Measurements from ENCODE around the gene MAG.
"Not testable (repeated sequence)": the region's sequence is repeated elsewhere in the genome, so short reads cannot be mapped to it uniquely, and the experiment has no call there.

MAG gene

GRCh38 chr19:35286101-35286500 is 5.9 kb upstream of the MAG start:
- CTCF ChIA-PET, result interaction anchor here (3.7 kb wide), 1 partner anchor 11 kb away, joined by 17 read pairs; no protein-coding TSS in a partner anchor
- POLR2A ChIA-PET, result interaction anchor here (0.7 to 4.7 kb wide), 2 partner anchors 17 to 199 kb away, joined by 3 to 17 read pairs; partner anchors contain the start of gene USF2

DNA sequence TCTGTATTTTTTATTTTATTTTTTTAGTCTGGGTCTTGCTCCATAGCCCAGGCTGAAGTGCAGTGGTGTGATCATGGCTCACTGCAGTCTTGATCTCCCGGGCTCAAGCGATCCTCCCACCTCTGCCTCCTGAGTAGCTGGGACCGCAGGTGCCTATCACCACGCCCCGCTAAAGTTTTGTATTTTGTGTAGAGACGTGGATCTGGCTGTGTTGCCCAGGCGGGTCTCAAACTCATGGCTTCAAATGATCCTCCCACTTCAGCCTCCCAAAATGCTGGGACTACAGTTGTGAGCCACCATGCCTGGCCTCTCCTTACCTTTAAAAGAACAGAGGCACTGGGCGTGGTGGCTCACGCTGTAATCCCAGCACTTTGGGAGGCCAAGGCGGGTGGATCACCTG is 4.2 kb upstream of the MAG start:
- no peak for TF ChIP-seq ZNF391 (tag by site-specific recombination; IDR thresholded peaks at IDR 0.05; ENCODE audit: borderline replicate concordance, low read depth)
- TF ChIP-seq ZNF121 (tag by site-specific recombination; IDR thresholded peaks at IDR 0.05), result peak; percentile 72; the same call in 1 of the 2 replicates
- peaks cover 8% of the 10 kb centered on the region for H3K4me1 ChIP-seq (ENCODE audit: control insufficient read depth, insufficient read depth, low read length)
- ChIA-PET POLR2A (interaction anchor here (4.7 kb wide), 1 partner anchor 19 kb away, joined by 17 read pairs; the partner anchor contains the start of gene USF2), CTCF (interaction anchor here (0.5 to 3.7 kb wide), 11 partner anchors 13 to 1288 kb away, joined by 3 to 17 read pairs (median 3); no protein-coding TSS in a partner anchor)
- no peaks in the 10 kb centered on the region for H3K36me3 ChIP-seq (ENCODE audit: control insufficient read depth in 2 of 2, insufficient read depth in 1 of 2, low read length in 2 of 2)
- no peaks in the 10 kb centered on the region for H3K9me3 ChIP-seq (ENCODE audit: control insufficient read depth, insufficient read depth, low read depth, low read length)
- no peak overlapping the region for H3K27ac ChIP-seq (ENCODE audit: extremely low read depth, low read depth, low read length)
- no peak overlapping the region for H3K4me3 ChIP-seq (ENCODE audit: low read depth, low read length)

More at GRCh38 chr19:35286101-35286500, 5.9 kb upstream of the MAG start:
- not testable (repeated sequence) for H3K4me1 ChIP-seq (ENCODE audit: control insufficient read depth, insufficient read depth, low read length); H3K9me3 ChIP-seq (ENCODE audit: control insufficient read depth, insufficient read depth, low read depth, low read length); H3K27ac ChIP-seq (ENCODE audit: extremely low read depth, low read depth, low read length); H3K36me3 ChIP-seq (ENCODE audit: control insufficient read depth in 2 of 2, insufficient read depth in 1 of 2, low read length in 2 of 2); H3K4me3 ChIP-seq (ENCODE audit: low read depth, low read length)
- TF ChIP-seq KLF17 (tag by site-specific recombination; IDR thresholded peaks at IDR 0.05), result 0 out of 2 replicates have a peak, but pooled peaks have one; percentile 34

- Histone ChIP-seq H3K36me3 (ENCODE audit: control insufficient read depth in 2 of 2, insufficient read depth in 1 of 2, low read length in 2 of 2) (no peaks in the 10 kb centered on the region), H3K9me3 (ENCODE audit: control insufficient read depth, insufficient read depth, low read depth, low read length) (no peaks in the 10 kb centered on the region), H3K4me1 (ENCODE audit: control insufficient read depth, insufficient read depth, low read length) (peaks cover 8% of the 10 kb centered on the region), H3K4me3 (ENCODE audit: low read depth, low read length) (no peak overlapping the region), H3K27ac (ENCODE audit: extremely low read depth, low read depth, low read length) (no peak overlapping the region)
- CTCF ChIA-PET, result interaction anchor here (0.6 to 3.7 kb wide), 11 partner anchors 13 to 304 kb away, joined by 3 to 17 read pairs (median 4); no protein-coding TSS in a partner anchor
- TF ChIP-seq, protein P1, sequence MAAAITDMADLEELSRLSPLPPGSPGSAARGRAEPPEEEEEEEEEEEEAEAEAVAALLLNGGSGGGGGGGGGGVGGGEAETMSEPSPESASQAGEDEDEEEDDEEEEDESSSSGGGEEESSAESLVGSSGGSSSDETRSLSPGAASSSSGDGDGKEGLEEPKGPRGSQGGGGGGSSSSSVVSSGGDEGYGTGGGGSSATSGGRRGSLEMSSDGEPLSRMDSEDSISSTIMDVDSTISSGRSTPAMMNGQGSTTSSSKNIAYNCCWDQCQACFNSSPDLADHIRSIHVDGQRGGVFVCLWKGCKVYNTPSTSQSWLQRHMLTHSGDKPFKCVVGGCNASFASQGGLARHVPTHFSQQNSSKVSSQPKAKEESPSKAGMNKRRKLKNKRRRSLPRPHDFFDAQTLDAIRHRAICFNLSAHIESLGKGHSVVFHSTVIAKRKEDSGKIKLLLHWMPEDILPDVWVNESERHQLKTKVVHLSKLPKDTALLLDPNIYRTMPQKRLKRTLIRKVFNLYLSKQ (tag by site-specific recombination; IDR thresholded peaks at IDR 0.05; ENCODE audit: borderline replicate concordance), result no peak
- POLR2A ChIA-PET, result interaction anchor here (4.7 kb wide), 1 partner anchor 19 kb away, joined by 17 read pairs; the partner anchor contains the start of gene USF2
These were observed 3.6 kb upstream of the MAG start for GRCh38 chr19:35288331-35288730.

GRCh38 chr19:35288906-35289305 is 3.1 kb upstream of the MAG start:
- no peak overlapping the region for H3K27ac ChIP-seq (ENCODE audit: extremely low read depth, low read depth, low read length)
- H3K36me3 ChIP-seq (ENCODE audit: control insufficient read depth in 2 of 2, insufficient read depth in 1 of 2, low read length in 2 of 2), result no peaks in the 10 kb centered on the region
- H3K4me3 ChIP-seq (ENCODE audit: low read depth, low read length), result no peak overlapping the region
- TF ChIP-seq ZNF302 (tag by site-specific recombination; IDR thresholded peaks at IDR 0.05; ENCODE audit: low read depth), result no peak
- TF ChIP-seq KLF1 (tag by site-specific recombination; IDR thresholded peaks at IDR 0.05), result peak; percentile 70
- peak; percentile 81 for TF ChIP-seq SCRT2 (tag by site-specific recombination; IDR thresholded peaks at IDR 0.05)
- TF ChIP-seq ZNF585B (tag by site-specific recombination; IDR thresholded peaks at IDR 0.05), result peak; percentile 30; the same call in 1 of the 2 replicates
- TF ChIP-seq KLF7 (tag by site-specific recombination; IDR thresholded peaks at IDR 0.05; ENCODE audit: borderline replicate concordance), result 0 out of 2 replicates have a peak, but pooled peaks have one; percentile 25
- TF ChIP-seq WT1 (tag by site-specific recombination; IDR thresholded peaks at IDR 0.05), result peak; percentile 56; the same call in 1 of the 2 replicates
- TF ChIP-seq ZNF776 (tag by site-specific recombination; IDR thresholded peaks at IDR 0.05; ENCODE audit: borderline replicate concordance), result no peak
- TF ChIP-seq SCRT1 (tag by site-specific recombination; IDR thresholded peaks at IDR 0.05; ENCODE audit: borderline replicate concordance), result 0 out of 2 replicates have a peak, but pooled peaks have one; percentile 61
- CTCF ChIA-PET, result interaction anchor here (0.7 to 1.3 kb wide), 6 partner anchors 19 to 304 kb away, joined by 3 to 8 read pairs (median 5); no protein-coding TSS in a partner anchor
- POLR2A ChIA-PET, result interaction anchor here (0.7 to 4.7 kb wide), 2 partner anchors 9 to 20 kb away, joined by 5 to 17 read pairs; partner anchors contain the start of gene USF2
- peaks cover 8% of the 10 kb centered on the region for H3K4me1 ChIP-seq (ENCODE audit: control insufficient read depth, insufficient read depth, low read length)
- H3K9me3 ChIP-seq (ENCODE audit: control insufficient read depth, insufficient read depth, low read depth, low read length), result no peaks in the 10 kb centered on the region
